SK-N-DZ (cell line): Measurements from ENCODE around the gene LAMTOR4.
"Not testable (repeated sequence)": the region's sequence is repeated elsewhere in the genome, so short reads cannot be mapped to it uniquely, and the experiment has no call there.

Source experiments
- DNase-seq: peaks from one replicate; pipeline ENCODE4 v3.0.0-alpha.2; 2015; ENCODE audit warnings: low spot score

LAMTOR4 gene

DNA sequence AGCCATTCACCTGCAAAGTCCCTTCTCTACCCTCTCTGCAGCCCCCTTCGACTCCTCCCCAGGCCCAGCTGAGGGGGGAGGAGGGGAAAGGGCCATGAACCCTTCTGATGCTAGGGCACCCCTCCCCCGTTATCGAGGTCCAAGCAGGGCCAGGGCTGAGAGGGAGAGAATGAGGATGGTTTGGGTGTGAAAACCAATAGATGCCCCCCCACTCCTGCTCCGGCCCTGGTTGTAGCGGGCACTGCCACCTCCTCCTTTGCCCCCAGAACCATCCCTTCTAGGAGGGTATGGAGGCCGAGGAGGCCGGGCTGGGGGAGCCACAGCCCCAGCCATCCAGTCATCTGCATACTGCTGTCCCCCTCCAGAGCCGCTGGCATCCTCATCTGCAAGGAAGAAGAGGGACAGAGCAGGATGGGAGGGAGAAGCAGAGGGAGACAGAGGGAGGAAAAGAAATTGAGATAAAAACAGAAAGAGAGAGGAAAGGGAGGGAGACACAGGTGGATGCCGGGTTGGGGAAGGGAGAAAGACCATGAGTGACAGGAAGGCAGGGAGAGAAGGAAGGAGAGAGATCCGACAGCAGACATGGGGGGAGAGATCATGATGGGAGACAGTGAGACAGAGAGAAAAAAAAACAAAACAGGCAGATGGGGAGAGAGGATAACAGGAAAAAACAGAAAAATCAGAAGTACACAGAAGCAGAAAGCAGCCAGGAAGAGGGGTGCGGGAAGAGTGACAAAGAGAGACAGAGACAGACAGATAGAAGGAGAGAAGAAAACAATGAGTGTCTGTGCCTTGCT, 21.6 kb downstream of the LAMTOR4 start:
- no peak for DNase-seq

DNA sequence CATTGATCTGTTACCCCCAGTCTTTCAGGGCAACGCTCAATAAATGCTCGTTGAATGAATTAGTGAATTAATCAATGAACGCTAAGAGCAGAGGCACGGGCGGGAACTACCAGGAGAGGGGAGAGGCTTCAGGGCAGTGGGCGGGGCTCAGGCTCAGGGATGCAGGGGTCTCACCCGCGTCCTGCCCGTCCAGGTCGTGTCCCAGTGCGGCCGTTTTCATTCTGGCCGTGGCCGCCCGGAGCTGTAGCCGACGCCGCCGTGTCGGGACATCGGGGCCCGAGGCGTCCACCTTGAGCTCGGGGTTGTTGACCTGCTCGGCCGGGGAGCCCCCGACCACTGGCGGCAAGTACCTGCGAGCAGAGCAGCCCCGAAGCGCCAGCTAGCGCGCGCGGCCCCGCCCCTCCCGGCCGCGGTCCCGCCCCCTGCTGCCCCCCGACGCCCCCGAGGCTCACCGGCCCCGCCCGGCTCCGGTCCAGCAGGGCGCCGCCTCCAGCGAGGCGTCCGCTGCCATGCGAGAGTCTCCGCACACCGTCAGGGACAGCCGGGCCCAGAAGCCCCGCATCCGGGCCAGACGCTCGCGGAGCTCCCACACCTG, 22.5 kb downstream of the LAMTOR4 start:
- no peak for DNase-seq

DNA sequence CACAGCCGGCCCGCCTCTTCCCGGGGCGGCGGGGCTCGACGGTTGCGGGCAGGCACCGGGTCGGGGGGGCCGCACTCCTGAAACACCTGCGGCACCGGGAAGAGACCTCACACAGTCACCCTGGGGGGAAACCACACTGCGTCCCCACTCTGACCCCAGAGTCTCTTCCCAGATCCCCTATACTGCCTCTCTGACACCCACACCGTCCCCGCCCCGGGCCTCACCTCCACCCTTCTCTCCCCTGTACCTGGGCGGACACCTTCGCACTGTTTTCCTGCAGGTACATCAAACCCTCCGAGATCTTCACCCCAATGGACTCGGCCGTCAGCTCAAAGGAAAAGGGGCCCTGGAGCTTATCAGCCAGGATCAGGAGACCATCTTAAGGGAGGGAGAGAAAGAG, 23.1 kb downstream of the LAMTOR4 start:
- DNase-seq = no peak

DNA sequence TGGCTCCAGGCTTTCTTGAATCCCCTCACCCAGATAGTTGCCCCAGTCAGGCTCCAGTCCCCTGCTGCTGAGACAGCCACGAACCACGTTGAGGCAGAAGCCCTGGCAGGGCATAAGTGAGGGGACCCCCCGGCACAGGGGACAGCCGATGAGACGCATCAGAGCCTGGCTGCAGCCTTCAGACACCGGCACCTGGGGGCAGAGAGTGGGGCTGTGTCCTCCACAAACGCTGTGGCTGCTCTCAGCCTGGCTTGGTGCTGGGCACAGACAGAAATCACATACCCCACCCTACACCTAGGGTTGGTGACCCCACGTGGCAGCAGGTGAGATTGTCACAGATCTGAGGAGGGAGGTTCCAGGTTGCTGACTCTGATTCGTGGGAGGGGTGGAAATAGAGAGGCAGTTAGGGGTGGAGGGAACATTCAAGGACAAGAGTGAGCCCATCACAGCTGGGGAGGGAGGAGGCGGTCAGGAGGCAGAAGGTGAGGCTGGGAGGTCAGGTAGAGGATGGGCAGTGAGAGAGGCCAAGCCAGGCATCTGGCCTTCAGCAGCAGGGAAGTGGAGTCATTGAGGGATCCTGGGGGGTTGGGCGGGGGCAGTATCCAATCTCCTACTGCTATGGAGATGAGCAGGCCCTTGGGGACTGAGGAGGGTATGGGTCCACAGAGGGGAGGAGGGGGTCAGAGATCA, 25.2 kb downstream of the LAMTOR4 start:
- DNase-seq = no peak

DNA sequence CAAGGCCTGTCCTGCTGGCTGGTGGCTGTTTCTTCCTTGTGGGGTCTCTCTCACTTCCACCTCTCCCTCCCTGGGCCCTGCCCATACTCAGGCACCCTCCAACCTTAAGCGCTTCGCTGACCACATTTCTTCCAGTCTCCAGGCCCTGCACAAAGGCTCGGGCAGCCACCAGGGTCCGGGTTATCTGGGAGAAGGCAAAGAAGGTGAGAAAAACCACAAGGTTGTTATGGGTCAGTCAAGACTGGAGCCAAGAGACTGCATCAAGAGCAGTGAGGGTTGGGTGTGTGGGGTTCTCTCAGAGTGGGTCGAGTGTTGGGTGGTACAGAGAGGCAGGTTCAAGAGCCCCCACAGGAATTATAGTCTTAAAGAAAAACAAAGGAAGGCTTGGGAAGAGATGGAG, 25.9 kb downstream of the LAMTOR4 start:
- DNase-seq = no peak

DNA sequence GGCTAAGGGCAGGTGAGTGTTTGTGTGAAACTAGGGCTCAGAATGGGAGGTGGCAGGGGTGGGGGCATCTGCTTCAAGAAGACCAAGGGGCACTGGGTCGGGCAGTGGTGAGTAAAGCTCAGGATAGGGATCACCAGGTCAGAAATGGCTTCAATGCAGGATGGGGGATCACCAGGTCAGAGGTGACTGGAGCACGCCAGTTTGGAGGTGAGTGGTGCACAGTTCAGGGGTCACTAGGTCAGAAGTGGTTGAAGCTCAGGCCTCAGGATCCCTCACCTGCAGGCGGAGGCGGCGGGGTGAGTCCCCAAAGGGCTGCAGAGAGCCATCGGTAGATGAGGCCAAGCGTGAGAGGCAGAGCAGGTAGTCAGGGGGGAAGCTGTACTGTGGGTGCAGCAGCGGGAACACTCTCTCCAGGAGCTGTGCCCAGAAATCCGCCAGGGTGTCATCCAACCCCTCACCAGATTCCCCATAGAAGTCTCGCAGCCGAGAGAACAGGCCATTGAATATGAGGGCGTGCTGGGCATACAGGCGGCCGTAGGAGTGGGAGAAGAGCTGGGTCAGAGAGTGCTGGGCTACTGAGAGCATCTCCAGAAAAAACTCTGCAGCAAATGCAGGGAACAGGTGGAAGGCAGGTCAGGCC, 26.7 kb downstream of the LAMTOR4 start:
- no peak for DNase-seq

DNA sequence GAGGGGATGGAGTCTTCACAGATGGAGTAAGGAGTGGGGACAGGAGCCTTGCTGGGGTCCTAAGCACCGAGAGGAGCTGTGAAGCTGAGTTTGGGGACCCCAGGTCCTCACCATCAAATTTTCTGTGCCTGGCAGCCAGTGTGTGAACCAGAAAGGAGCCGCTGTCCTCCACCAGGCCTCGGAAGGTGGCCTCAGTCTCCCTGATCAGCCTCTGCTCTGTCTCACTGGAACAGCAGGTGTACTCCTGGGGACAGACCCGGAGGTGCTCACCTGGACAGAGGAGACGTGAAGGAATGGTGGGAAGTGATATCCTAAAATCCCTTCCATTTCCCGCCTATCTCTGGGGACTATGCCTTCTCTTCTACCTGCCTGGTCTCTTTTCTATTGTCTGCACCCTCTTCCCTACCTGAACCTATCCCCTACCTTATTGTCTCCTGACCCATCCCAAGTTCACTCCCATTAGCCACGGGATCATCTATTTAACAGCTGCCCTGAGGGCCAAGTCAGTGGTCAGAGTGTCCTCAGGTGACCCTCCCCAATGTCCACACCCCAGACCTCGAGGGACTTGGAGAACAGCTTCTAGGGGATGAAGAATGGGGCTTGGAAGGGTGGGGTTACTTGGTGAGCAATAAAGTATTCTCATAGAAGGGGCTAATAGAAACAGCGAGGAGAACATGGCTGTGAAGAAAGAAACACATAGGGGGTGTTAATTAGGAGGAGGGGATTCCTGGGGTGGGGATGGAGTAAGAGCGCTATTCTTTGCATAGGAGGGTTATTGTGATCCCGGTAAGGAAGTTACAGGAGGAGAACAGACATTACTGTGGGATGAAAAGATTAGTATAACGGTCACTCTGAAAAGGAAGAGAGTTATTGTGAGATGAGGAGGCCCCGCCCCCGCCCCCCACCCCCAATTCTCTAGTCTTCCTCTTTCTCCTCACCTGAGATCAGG, 27.7 kb downstream of the LAMTOR4 start:
- no peak for DNase-seq

DNA sequence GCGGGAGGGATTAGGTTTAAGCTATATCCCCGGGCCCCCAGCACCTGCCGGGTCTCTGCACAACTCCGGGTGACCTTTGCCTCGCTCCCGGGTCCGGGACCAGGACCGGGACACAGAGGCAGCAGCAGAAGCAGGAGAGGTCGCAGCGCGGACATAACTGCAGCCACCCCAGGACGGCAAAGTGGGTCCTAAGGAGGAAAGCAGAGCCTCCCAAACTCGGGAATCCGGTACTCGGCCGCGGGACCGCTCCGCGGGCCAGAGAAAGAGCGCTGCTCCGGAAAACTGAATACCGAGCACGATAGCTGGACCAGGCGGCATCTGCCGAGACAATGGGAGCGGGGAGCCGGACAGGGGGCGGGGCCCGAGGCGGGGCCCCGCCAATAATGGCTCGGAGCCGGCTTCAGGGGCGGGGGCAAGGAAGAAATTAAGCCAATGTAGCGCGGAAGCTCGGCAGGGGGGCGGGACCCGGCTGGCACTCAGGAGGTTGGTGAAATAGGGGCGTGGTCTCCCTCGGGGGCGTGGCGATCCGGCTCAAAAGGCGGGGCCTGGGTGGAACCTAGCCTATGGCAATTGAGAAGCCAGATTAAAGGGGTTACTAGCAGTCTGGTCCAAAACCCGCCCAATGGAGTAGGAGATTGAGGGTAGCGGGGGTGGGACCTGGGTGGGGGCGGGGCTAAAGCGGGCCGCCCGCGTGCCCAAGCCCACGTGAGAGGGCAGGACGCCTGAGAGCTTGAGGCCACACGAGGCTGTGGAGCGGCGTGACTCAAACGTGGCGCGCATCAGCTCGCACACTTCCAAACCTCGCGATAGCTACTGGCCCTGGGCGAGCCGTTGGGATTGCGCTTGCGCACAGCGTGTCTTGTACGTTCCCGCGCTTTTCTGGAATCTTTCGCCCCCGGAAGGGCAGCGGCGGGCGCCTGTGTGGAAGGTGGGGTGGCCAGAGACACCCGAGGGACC, 28.6 kb downstream of the LAMTOR4 start, which contains the start of the genes GPC2 and STAG3:
Gene GPC2 (minus strand): TSS at position 337 of the 957 bp plus-strand sequence. CDS start 182 bp downstream, at position 155.
Gene STAG3 (plus strand): TSS at position 874 of the 957 bp plus-strand sequence. CDS start 2,639 bp downstream, outside the sequence.
- peak; percentile 97 for DNase-seq

DNA sequence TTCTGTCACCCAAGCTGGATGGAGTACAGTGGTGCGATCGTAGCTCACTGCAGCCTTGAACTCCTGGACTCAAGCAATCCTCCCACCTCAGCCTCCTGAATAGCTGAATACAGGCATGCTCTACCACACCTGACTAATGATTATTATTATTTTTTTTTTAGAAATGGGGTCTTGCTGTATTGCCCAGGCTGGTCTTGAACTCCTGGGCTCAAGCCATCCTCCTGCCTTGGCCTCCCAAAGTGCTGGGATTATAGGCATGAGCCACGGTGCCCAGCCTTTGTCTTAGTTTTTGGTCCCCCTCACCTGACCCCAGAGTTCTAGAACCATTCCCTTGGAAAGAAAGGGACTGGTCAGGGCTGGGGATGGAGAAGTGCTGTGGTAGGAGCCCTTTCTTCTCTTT, 31.4 kb downstream of the LAMTOR4 start:
- not testable (repeated sequence) for DNase-seq

DNA sequence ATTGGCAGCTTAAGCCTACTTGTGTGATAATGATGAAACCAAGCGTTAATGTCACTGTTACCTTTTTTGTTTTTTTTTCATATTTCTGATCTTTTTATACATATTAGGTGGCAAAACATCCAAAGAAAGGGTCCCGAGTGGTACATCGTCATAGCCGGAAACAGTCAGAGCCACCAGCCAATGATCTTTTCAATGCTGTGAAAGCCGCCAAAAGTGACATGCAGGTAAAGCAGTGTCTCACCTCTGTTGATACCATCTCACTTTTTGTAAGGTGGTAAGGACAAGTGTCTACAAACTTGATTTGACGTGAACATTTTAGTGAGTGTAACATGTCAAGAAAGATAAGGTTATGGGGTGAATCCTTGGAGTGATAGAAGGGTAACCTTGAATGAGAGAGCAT, 33.9 kb downstream of the LAMTOR4 start:
- DNase-seq = not testable (repeated sequence)

DNA sequence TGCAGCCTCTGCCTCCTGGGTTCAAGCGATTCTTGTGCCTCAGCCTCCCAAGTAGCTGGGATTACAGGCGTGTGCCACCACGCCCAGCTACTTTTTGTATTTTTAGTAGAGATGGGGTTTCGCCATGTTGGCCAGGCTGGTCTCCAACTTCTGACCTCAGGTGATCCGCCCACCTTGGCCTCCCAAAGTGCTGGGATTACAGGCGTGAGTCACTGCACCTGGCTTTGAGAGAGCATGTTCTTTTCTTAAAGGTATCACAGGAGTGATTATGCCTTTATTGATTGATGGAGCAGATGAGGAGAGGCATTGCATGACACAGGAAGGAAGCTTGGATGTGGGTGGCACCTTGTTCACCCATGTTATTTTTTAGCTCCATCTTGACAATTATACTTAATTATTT, 34.4 kb downstream of the LAMTOR4 start:
- DNase-seq = not testable (repeated sequence)

DNA sequence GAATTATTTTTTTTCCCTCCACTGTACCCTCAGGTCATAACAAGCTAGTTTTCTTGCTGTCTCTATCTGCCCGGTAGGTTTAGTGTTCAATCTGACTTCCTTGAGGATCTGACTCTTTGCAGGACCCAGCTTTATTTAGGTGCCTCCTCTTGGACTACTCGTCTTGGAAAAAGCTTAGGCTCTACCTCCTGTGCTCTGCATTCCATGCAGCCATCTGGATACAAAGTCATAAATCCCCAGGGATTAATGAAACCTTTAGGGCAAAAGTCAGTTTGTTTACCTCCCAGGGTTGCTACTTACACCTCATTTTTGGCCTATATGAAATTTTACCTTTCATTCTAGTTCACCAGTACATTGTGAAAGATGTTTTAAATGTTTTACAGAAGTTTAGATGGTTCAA, 37.0 kb downstream of the LAMTOR4 start:
- DNase-seq = no peak

DNA sequence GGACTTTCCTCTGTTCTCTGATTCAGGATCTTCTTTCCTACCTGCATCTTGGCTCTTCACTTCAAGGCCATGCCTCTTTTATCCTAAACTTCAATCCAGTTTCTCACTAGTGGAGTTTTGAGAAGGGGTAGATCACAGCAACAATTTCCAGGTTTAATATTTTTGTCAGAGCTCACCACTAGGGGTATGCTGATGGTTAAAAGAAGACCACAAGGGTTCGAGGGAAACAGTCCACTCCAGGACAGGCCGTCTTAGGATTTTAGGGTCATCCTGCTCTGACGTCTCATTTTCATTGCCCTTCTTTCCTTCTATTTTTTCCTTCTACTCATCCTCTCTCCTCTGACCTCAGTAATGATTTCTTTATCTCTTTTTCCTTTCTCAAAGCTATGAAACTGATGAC, 40.3 kb downstream of the LAMTOR4 start:
- DNase-seq = no peak

DNA sequence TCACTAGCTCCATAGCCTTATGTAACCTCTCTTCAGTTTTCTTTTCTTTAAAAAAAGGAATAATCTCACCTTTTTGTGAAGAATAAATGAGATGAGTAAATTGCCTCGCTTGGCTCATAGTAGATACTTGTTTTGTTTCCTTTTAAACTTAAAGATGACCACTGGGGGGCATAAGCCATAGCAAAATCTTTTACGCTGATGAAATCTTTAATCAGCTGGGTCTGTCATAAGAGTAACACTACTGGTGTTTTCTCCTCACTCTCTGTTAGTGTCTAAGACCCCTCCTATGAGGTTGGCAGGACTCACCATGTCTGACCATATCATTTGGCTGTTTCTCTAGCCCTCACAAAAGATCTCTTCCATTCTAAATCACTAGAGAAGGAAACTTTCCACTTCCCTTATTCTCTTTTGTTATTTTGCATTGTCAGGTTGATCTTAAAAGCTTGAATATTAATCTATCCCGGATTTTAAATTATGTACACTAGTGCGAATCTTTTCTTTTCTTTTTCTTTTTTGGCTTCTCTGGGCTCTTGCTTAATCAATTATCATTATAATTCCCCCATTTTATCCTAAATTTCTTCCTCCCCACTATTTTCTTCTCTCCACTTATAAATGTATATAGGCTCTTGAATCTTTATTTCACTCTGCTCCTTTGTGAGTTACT, 41.5 kb downstream of the LAMTOR4 start:
- no peak for DNase-seq

DNA sequence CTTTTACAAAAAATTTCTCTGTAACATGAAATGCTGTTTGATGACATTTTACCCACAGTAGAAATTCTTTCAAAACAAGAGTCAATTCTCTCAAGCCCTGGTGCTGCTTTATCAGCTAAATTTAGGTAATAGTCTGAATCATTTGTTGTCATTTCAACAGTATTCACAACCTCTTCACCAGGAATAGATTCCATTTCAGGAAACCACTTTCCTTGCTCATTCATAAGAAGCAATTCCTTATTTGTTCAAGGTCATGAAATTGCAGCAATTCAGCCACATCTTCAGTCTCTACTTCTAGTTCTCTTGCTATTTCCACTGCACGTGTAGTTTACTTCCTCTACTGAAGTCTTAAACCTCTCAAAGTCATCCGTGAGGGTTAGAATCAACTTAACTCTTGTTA, 43.1 kb downstream of the LAMTOR4 start:
- no peak for DNase-seq

DNA sequence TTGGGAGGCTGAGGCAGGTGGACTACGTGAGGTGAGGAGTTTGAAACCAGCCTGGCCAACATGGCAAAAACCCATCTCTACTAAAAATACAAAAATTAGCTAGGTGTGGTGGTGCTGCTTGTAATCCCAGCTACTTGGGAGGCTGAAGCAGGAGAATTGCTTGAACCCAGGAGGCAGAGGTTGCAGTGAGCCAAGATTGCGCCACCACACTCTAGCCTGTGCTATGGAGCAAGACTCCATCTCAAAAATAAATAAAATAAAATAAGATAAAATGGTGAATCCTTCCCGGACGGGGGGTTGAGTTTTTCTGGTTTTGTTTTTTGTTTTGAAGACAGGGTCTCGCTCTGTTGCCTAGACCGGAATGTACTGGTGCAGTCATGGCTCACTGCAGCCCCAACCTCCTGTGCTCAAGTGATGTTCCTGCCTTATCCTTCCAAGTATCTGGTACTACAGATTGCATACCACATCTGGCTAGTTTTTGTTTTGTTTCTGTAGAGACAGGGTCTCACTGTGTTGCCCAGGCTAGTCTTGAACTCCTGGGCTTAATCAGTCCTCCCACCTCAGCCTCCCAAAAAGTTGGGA, 43.7 kb downstream of the LAMTOR4 start:
- not testable (repeated sequence) for DNase-seq

DNA sequence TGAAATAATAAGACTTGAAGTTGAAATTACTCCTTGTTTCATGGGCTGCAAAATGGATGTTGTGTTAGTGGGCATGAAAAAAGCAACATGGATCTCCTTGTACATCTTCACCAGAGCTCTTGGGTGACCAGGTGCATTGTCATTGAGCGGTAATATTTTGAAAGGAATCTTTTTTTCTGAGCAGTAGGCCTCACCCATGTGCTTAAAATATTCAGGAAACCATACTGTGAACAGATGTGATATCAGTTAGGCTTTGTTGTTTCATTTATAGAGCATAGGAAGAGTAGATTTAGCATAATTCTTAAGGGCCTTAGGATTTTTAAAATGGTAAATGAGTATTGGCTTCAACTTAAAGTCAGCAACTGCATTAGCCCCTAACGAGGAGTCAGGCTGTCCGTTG, 44.3 kb downstream of the LAMTOR4 start:
- DNase-seq = no peak

DNA sequence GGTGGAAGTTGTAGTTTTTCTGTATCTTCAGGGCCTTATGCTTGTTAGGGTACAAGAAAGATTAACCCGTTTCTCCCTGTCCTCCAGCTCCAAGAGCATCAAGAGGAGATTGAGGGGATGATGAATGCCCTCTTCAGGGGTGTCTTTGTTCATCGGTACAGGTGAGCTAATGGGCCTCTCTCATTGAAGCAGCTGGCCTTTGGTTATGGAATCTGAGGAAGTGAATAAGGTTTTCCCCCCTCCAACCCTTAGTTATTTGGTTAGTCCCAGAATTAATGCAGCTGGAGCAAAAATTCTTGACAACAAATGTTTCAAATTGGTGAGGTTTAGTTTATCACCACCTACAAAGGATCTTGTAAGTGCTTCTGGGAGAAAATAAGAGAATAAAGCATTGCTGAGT, 46.5 kb downstream of the LAMTOR4 start:
- no peak for DNase-seq

DNA sequence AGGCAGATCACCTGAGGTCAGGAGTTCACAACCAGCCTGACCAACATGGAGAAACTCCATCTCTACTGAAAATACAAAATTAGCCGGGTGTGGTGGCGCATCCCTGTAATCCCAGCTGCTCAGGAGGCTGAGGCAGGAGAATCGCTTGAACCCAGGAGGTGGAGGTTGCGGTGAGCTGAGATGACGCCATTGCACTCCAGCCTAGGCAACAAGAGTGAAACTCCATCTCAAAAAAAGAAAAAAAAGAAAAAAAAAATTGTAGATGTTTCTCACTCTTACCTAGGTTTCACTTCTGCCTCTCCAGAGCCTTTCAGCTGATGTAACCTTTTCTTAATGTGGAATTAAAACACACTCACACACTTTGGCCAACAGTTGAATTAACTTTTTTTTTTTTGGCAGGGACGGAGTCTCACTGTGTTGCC, 47.2 kb downstream of the LAMTOR4 start:
- DNase-seq = not testable (repeated sequence)
